Cerebellar nuclear complex (tissue), 1 donor: ENCODE results near the gene RINL.
"Not testable (repeated sequence)": the region's sequence is repeated elsewhere in the genome, so short reads cannot be mapped to it uniquely, and the experiment has no call there.

Experiments
- DNase-seq, 2 experiments: peaks; one replicate each; lab custom pipeline; 2025; lab: John Stamatoyannopoulos, UW

Gene RINL

GRCh38 chr19:38905620-38906019, 27.5 kb upstream of the RINL start:
- DNase-seq, result no peak

GRCh38 chr19:38904581-38905539, 26.8 kb upstream of the RINL start:
- DNase-seq, result no peak

- no peak for DNase-seq
Measured at GRCh38 chr19:38901683-38902082, 23.6 kb upstream of the RINL start.

- no peak for DNase-seq
Measured at GRCh38 chr19:38900743-38901190, 22.7 kb upstream of the RINL start.

- DNase-seq, result no peak
Measured at GRCh38 chr19:38900202-38900629, 22.1 kb upstream of the RINL start.

- peak; percentile 99 to 100 for DNase-seq
Measured at GRCh38 chr19:38899447-38900201, 21.5 kb upstream of the RINL start, which contains the start of the genes NFKBIB and SIRT2. NFKBIB (plus strand) TSS chr19:38899969; CDS start chr19:38900033, 64 bp downstream. SIRT2 (minus strand) TSS chr19:38899618; CDS start chr19:38899521, 97 bp downstream.

GRCh38 chr19:38898788-38899446, 20.8 kb upstream of the RINL start:
- DNase-seq, result no peak

GRCh38 chr19:38894968-38895367, 16.9 kb upstream of the RINL start:
- DNase-seq, result no peak

GRCh38 chr19:38893341-38893771, 15.3 kb upstream of the RINL start:
- DNase-seq, result no peak

- no peak for DNase-seq
Measured at GRCh38 chr19:38892841-38893240, 14.8 kb upstream of the RINL start.

GRCh38 chr19:38891771-38892170, 13.7 kb upstream of the RINL start:
- no peak for DNase-seq

- DNase-seq, result no peak
Measured at GRCh38 chr19:38890686-38891085, 12.6 kb upstream of the RINL start.

GRCh38 chr19:38889803-38890202, 11.7 kb upstream of the RINL start:
- DNase-seq, result no peak

- peak in 1 of 2 experiments; percentile 30 for DNase-seq
Measured at GRCh38 chr19:38888876-38889275, 10.8 kb upstream of the RINL start.

- DNase-seq, result not testable (repeated sequence)
Measured at GRCh38 chr19:38884691-38885090, 6.6 kb upstream of the RINL start.

GRCh38 chr19:38883286-38883685, 5.2 kb upstream of the RINL start:
- DNase-seq, result no peak

- DNase-seq, result no peak
Measured at GRCh38 chr19:38880882-38881609, 3.0 kb upstream of the RINL start.

GRCh38 chr19:38880076-38880881, 2.2 kb upstream of the RINL start:
- no peak for DNase-seq

GRCh38 chr19:38879400-38879751, 1.3 kb upstream of the RINL start:
- no peak for DNase-seq

GRCh38 chr19:38878575-38879399, 712 bp upstream of the RINL start:
- DNase-seq, result no peak
